UCSD-AML1 (cell line): Measurements from ENCODE around the gene ARHGDIA.
A peak's percentile ranks its signal among the peaks of the same experiment; 100 is the strongest.

Experiments
- DNase-seq: peaks from one replicate; lab custom pipeline; 2025; ENCODE audit not compliant: unreplicated experiment; lab: John Stamatoyannopoulos, UW

The ARHGDIA gene

GRCh38 chr17:81865733-81866439 lies 5.3 kb downstream of the ARHGDIA start:
- DNase-seq = no peak

DNA sequence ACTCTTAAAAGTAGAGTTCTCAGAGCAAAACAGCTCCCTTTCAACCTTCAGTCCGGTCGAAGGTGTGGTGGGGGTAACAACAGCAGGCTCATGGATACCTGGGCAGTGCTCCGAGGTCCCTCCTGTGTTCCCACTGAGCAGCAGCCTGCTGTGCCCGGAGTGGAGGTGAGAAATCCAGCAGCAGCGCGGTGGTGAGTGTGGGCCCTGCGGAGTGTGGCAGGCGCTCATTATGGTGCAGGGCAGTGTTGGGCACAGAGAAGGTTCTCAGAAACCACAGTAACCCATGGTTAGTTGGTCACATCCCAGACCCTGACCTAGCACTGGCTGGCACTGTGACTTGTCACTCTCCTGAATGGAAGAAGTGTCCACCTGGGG lies 5.8 kb downstream of the ARHGDIA start:
- no peak for DNase-seq

GRCh38 chr17:81863833-81864768 lies 7.0 kb downstream of the ARHGDIA start:
- DNase-seq = no peak

DNA sequence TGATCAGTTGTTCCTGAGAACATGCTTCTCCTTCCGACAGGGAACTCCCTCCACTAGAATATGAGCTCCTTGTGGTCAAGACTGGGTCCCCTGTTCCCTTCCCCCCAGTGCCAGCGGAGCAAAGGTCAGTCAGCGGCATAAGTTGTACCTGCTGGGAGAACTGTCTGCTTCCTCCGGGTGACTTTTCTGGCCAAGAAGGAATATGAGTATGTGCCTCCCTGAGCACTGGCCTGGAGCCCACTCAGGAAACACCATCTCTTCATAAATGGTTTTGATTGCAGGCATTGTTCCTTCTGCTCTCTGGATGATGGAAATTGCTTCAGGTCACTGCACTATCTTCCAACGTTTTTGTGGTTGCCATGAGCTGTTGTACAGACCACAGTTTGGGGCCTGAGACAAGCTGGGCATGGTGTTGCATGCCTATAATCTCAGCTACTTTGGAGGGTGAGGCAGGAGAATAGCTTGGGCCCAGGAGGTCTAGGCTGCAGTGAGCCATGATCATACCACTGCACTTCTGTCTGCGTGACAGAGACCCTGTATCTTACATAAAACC lies 7.9 kb downstream of the ARHGDIA start:
- no peak for DNase-seq

- DNase-seq = peak; percentile 100
These were observed 10.2 kb downstream of the ARHGDIA start for GRCh38 chr17:81860756-81861568.

- DNase-seq = no peak
These were observed 11.0 kb downstream of the ARHGDIA start, which contains the start of gene P4HB for GRCh38 chr17:81859906-81860755. TSS of gene P4HB (minus strand) at chr17:81860535. CDS start at chr17:81860471, 64 bp downstream.

DNA sequence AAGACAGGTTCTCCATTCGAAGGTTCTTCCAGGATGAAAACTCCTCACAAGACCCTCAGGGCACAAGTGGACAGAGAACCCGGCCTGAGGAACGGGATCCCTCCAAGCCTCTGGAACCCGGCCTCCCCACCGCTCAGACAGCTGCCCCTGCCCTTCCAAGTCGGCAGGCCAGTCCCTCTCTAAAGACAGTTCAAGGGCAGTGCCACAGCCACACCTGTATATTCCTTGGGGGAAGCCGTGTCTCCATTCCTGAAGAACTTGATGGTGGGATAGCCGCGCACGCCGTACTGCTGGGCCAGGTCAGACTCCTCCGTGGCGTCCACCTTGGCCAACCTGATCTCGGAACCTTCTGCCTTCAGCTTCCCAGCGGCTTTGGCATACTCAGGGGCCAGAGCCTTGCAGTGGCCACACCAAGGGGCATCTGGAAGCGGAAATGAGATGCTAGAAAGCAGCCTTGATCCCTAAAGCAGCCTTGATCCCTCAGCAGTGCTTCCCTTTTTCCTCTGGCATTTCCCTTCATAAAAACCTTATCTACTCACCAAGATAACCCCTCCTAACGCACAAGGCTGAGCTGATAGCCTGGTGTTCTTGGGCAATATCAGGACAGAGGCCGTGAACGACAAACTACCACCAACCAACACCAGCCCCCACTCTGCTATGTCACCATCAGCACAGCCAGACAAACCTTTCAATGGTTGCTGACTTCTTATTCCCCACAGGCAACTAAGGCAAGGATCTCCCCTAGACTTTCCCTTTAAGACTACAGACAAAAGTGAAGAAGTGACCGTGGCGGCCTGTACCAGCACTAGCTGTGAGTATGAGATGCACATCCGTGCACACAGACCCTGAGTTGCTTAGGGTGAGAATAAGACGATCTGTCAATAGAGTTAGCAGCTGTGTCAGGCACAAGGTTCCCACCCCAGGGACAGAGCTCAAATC lies 11.9 kb downstream of the ARHGDIA start:
- DNase-seq = no peak

DNA sequence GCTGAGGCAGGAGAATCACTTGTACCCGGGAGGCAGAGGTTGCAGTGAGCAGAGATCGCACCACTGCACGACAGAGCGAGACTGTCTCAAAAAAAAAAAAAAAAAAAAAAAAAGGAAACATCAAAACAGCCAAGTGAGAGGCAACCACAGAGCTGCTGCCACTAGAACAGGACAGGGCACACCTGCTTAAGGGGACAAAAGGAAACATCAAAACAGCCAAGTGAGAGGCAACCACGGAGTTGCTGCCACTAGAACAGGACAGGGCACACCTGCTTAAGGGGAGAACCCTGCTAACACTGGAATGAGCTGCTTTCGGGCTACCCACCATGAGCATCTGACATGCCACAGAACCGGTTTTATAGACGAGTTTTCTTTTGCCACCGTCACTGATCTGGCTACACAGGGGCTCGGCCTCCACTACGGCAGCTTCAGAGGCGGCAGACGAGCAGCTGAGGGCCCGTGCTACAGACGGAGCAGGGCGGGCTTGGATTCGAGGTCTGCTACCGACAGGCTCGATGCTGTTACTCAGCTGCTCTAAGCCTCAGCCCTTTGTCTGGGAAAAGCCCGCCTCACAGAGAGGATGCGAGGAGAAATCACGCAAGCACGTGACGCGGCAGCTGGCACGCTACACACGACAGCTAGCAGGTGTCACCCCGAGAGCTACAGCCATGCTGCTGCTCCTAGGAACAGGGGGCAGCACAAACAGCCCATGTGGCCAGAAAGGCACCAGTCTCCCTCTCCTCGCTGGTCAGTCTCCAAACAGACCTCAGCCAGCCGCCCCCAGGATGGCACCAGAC lies 12.8 kb downstream of the ARHGDIA start:
- no peak for DNase-seq

DNA sequence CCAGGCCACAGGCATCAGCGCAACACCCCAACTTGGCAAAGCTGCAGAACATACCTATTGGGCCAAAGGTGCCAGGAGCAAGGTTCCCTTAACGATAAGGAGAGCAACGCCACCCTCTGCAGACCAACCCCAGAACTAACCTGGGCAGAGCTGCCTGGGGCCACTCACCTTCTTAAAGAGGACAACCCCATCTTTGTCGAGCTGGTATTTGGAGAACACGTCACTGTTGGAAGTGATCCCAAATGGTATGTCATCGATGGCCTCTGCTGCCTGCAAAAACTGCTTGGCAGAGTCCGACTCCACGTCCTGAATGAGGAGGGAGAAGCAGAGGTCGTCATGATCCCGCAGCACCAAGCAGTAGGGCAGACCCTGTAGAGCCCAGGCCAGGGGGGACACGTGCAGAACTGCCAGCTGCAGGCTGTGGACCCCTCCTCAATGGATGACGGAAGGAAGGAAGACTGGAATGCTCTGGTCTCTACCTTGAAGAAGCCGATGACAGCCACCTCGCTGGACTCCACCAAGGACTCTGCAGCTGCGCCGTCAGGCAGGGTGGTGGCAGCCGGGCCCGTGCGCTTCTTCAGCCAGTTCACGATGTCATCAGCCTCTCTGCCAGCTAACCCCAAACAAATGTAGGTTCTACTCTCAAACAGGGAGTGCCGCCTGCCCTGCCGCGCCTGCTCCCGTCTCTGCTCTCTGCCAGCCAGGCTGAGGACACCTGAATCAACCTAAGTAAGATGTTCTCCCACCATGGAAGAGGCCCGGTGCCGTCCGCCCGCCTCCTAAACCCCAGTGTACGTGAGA lies 16.0 kb downstream of the ARHGDIA start:
- DNase-seq = no peak

GRCh38 chr17:81852237-81852636 lies 18.9 kb downstream of the ARHGDIA start:
- DNase-seq = no peak

GRCh38 chr17:81851423-81851822 lies 19.7 kb downstream of the ARHGDIA start:
- no peak for DNase-seq

- no peak for DNase-seq
These were observed 21.7 kb downstream of the ARHGDIA start for GRCh38 chr17:81849457-81849856.

DNA sequence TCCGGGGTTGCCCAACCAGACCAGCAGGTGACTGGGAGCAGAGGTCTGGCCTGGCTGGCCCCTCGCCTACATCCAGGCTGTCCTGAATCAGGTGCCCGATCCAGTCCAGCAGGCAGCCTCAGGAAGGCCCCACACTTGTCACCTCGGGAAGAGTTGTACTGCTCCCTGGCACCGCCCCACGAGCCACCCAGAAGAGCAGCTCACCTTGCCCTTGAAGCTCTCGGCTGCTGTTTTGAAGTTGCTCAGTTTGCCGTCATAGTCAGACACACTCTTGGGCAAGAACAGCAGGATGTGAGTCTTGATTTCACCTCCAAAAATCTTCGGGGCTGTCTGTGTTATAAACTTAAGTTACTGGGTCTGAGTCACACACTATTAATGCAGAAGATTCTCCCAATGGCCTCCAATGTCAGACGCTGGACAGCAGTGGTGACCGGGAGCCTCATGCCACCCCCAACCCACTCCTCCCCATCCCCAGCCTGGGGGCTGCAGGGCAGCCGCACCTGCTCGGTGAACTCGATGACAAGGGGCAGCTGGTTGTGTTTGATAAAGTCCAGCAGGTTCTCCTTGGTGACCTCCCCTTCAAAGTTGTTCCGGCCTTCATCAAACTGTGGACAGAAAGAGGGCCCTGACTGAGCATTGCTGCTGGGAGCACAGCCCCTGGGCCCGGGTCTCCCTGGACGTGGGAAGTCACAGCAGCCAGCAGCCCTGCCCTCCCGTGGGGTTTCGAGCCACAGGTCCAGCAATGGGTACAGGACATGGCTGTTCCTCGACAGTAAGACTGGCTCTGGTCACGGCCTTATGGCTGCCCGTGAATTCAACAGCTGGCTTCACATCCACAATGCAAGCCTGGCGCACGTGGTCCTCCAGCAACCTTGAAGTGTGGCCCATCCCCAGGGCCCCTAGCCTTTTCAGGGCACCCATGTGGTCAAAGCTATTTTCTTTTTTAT lies 24.1 kb downstream of the ARHGDIA start:
- DNase-seq = no peak

- DNase-seq = no peak
These were observed 25.0 kb downstream of the ARHGDIA start for GRCh38 chr17:81845881-81846742.

GRCh38 chr17:81845361-81845760 lies 25.8 kb downstream of the ARHGDIA start:
- no peak for DNase-seq
